GM18520 (cell line): ENCODE measurements around the gene DHRSX.
"Not testable (repeated sequence)": the region's sequence is repeated elsewhere in the genome, so short reads cannot be mapped to it uniquely, and the experiment has no call there.

ENCODE experiments used
- ATAC-seq: cut with Tn5 transposase; IDR thresholded peaks from one replicate; pipeline ENCODE4 v1.9.1; 2021; ENCODE audit not compliant: unreplicated experiment

The DHRSX gene

GRCh38 chrX:2406891-2407518 lies 93.8 kb downstream of the DHRSX start:
- no peak for ATAC-seq

GRCh38 chrX:2404776-2405175 lies 96.0 kb downstream of the DHRSX start:
- ATAC-seq: no peak

- ATAC-seq: no peak
Observed at GRCh38 chrX:2402361-2402690, 98.5 kb downstream of the DHRSX start.

GRCh38 chrX:2401590-2402360 lies 99.0 kb downstream of the DHRSX start:
- ATAC-seq: no peak

- no peak for ATAC-seq
Observed at GRCh38 chrX:2401201-2401589, 99.6 kb downstream of the DHRSX start.

GRCh38 chrX:2398064-2398656 lies 102.6 kb downstream of the DHRSX start:
- no peak for ATAC-seq

GRCh38 chrX:2397229-2398063 lies 103.3 kb downstream of the DHRSX start:
- ATAC-seq: no peak

GRCh38 chrX:2395261-2395992 lies 105.3 kb downstream of the DHRSX start:
- ATAC-seq: no peak

- no peak for ATAC-seq
Observed at GRCh38 chrX:2391869-2392606, 108.7 kb downstream of the DHRSX start.

GRCh38 chrX:2390754-2391153 lies 110.0 kb downstream of the DHRSX start:
- no peak for ATAC-seq

- ATAC-seq: not testable (repeated sequence)
Observed at GRCh38 chrX:2389731-2390130, 111.0 kb downstream of the DHRSX start.

- no peak for ATAC-seq
Observed at GRCh38 chrX:2389324-2389723, 111.5 kb downstream of the DHRSX start.

- ATAC-seq: no peak
Observed at GRCh38 chrX:2388669-2389068, 112.1 kb downstream of the DHRSX start.

- no peak for ATAC-seq
Observed at GRCh38 chrX:2387614-2388239, 113.0 kb downstream of the DHRSX start.

- ATAC-seq: no peak
Observed at GRCh38 chrX:2385224-2385623, 115.6 kb downstream of the DHRSX start.

GRCh38 chrX:2384486-2384885 lies 116.3 kb downstream of the DHRSX start:
- no peak for ATAC-seq

GRCh38 chrX:2383735-2384134 lies 117.0 kb downstream of the DHRSX start:
- ATAC-seq: no peak

- ATAC-seq: no peak
Observed at GRCh38 chrX:2383144-2383543, 117.6 kb downstream of the DHRSX start.

- not testable (repeated sequence) for ATAC-seq
Observed at GRCh38 chrX:2382433-2383048, 118.2 kb downstream of the DHRSX start.
